ENCODE results near the gene STARD13. TPM values are rescaled to one million over a fixed set of nuclear protein-coding genes. Genes with fewer than 3 reads are reported as not detected.

STARD13 gene
- total and polyA plus RNA-seq, 4 donors: 2.7 to 15.3 (median 5.7) TPM

- Histone ChIP-seq H3K27me3 (ENCODE audit: control insufficient read depth in 4 of 4, insufficient read depth in 4 of 4, low read length in 3 of 4) (no peaks in the 10 kb centered on the region), H3K4me1 (ENCODE audit: control insufficient read depth in 4 of 4, insufficient read depth in 4 of 4, low read length in 3 of 4) (peaks cover 0 to 13% (median 4%) of the 10 kb centered on the region in 4 donors), H3K27ac (ENCODE audit: low read depth in 1 of 2, low read length in 2 of 2) (peak overlapping the region in 1 of 2 donors; percentile 58), H3K4me3 (ENCODE audit: low read depth in 1 of 3, low read length in 3 of 3) (no peak overlapping the region), H3K9me3 (ENCODE audit: control insufficient read depth in 4 of 4, low read length in 3 of 4) (no peaks in the 10 kb centered on the region), H3K36me3 (ENCODE audit: control insufficient read depth in 4 of 4, insufficient read depth in 3 of 4, low read depth in 1 of 4, low read length in 3 of 4) (no peaks in the 10 kb centered on the region), H3K9ac (ENCODE audit: low read depth in 1 of 2, low read length in 2 of 2) (no peak overlapping the region)
- DNase-seq (ENCODE audit: low spot score): no peak
- no peak for TF ChIP-seq ATF3 (IDR thresholded peaks at IDR 0.05)
- no peak for TF ChIP-seq HNF4A (conservative IDR thresholded peaks at IDR 0.05)
- no peak for TF ChIP-seq JUND (IDR thresholded peaks at IDR 0.05)
- TF ChIP-seq YY1 (IDR thresholded peaks at IDR 0.05): no peak
- no peak for TF ChIP-seq NR2F2 (IDR thresholded peaks at IDR 0.05)
- TF ChIP-seq RXRA (IDR thresholded peaks at IDR 0.05): no peak
- no peak for TF ChIP-seq GABPA (IDR thresholded peaks at IDR 0.05 in 1 of 2, conservative IDR thresholded peaks at IDR 0.05 in 1 of 2)
- TF ChIP-seq REST (IDR thresholded peaks at IDR 0.05): no peak
- TF ChIP-seq SP1 (IDR thresholded peaks at IDR 0.05): no peak
- no peak for TF ChIP-seq FOXA2 (IDR thresholded peaks at IDR 0.05)
- TF ChIP-seq ZBTB33 (IDR thresholded peaks at IDR 0.05): no peak
- no peak for TF ChIP-seq EGR1 (IDR thresholded peaks at IDR 0.05; ENCODE audit: low read depth in 2 of 2)
- no peak for TF ChIP-seq FOXA1 (IDR thresholded peaks at IDR 0.05)
- 88% methylated on average over 6 of the region's 6 CpGs for WGBS
These were observed 77.0 kb downstream of the STARD13 start for GRCh38 chr13:33208290-33209220.

GRCh38 chr13:33207615-33207961, 78.0 kb downstream of the STARD13 start:
- no peak overlapping the region for H3K9ac ChIP-seq (ENCODE audit: low read depth in 1 of 2, low read length in 2 of 2)
- 34% methylated on average over 3 of the region's 3 CpGs for WGBS
- TF ChIP-seq GABPA (IDR thresholded peaks at IDR 0.05 in 1 of 2, conservative IDR thresholded peaks at IDR 0.05 in 1 of 2): no peak
- no peak for TF ChIP-seq NR2F2 (IDR thresholded peaks at IDR 0.05)
- peak in 1 of 2 donors; percentile 48 for TF ChIP-seq JUND (IDR thresholded peaks at IDR 0.05)
- TF ChIP-seq MAX (IDR thresholded peaks at IDR 0.05): peak; percentile 81
- peak; percentile 26 for TF ChIP-seq SP1 (IDR thresholded peaks at IDR 0.05)
- no peak for TF ChIP-seq ZBTB33 (IDR thresholded peaks at IDR 0.05)
- no peak for TF ChIP-seq REST (IDR thresholded peaks at IDR 0.05)
- TF ChIP-seq YY1 (IDR thresholded peaks at IDR 0.05): no peak
- TF ChIP-seq FOXA2 (IDR thresholded peaks at IDR 0.05): peak; percentile 12
- no peak for TF ChIP-seq TAF1 (conservative IDR thresholded peaks at IDR 0.05)
- peak in 1 of 2 donors; percentile 41 for TF ChIP-seq RAD21 (IDR thresholded peaks at IDR 0.05)

More at GRCh38 chr13:33207615-33207961, 78.0 kb downstream of the STARD13 start:
- H3K4me3 ChIP-seq (ENCODE audit: low read depth in 1 of 3, low read length in 3 of 3): no peak overlapping the region
- peaks cover 0 to 13% (median 4%) of the 10 kb centered on the region in 4 donors for H3K4me1 ChIP-seq (ENCODE audit: control insufficient read depth in 4 of 4, insufficient read depth in 4 of 4, low read length in 3 of 4)
- no peaks in the 10 kb centered on the region for H3K27me3 ChIP-seq (ENCODE audit: control insufficient read depth in 4 of 4, insufficient read depth in 4 of 4, low read length in 3 of 4)
- no peaks in the 10 kb centered on the region for H3K36me3 ChIP-seq (ENCODE audit: control insufficient read depth in 4 of 4, insufficient read depth in 3 of 4, low read depth in 1 of 4, low read length in 3 of 4)
- H3K9me3 ChIP-seq (ENCODE audit: control insufficient read depth in 4 of 4, low read length in 3 of 4): no peaks in the 10 kb centered on the region
- no peak for DNase-seq (ENCODE audit: low spot score)
- peak overlapping the region; percentile 21 to 58 for H3K27ac ChIP-seq (ENCODE audit: low read depth in 1 of 2, low read length in 2 of 2)

All from liver (tissue), 9 donors.